Right atrium auricular region (tissue), 2 donors: Measurements from ENCODE around the gene RESF1. TPM values are rescaled to one million over a fixed set of nuclear protein-coding genes. Genes with fewer than 3 reads are reported as not detected.

Experiments
- DNase-seq: peaks from one replicate; pipeline ENCODE4 v3.0.0-alpha.2; 2019; ENCODE audit warnings: low spot score
- H3K27ac ChIP-seq, 2 donors: fragments of 200-600 bp; sonication (generic); 1 replicate in 1 of 2; 2 replicates in 1 of 2; pipeline ENCODE4 v1.5.1; 2016 to 2019
- H3K27me3 ChIP-seq, 2 donors: fragments of 200-600 bp; sonication (generic); one replicate each; pipeline versions ENCODE4 v1.5.1 to v1.6.0; 2017 to 2019
- H3K36me3 ChIP-seq: fragments of 200-600 bp; sonication (generic); one replicate; pipeline ENCODE4 v1.5.1; 2016
- H3K4me1 ChIP-seq, 2 donors: fragments of 200-600 bp; sonication (generic); one replicate each; pipeline versions ENCODE4 v1.5.1 to v1.6.0; 2017 to 2019
- H3K4me3 ChIP-seq, 2 donors: fragments of 200-600 bp; sonication (generic); 1 replicate in 1 of 2; 2 replicates in 1 of 2; pipeline ENCODE4 v1.5.1; 2017 to 2019; ENCODE audit warnings: mild to moderate bottlenecking in 1 of 2, moderate library complexity in 1 of 2
- H3K9me3 ChIP-seq, 2 donors: fragments of 200-600 bp; sonication (generic); one replicate each; pipeline ENCODE4 v1.5.1; 2019
- total RNA-seq, 2 donors: library from RNA; depleted of rRNA; stranded (reverse); fragments of >200 nt; gene quantifications; one replicate each; pipeline ENCODE4 v1.1.0, GENCODE V29; 2016
- TF ChIP-seq, protein P1 (sequence below), 2 donors: fragments of 200-600 bp; sonication (generic); IDR thresholded peaks; one replicate each; pipeline ENCODE4 v1.5.1; 2019; ENCODE audit warnings: antibody characterized with exemption in 2 of 2

The RESF1 gene
- total RNA-seq, 2 donors from 2014 or later: 20.7 to 31.5 TPM

DNA sequence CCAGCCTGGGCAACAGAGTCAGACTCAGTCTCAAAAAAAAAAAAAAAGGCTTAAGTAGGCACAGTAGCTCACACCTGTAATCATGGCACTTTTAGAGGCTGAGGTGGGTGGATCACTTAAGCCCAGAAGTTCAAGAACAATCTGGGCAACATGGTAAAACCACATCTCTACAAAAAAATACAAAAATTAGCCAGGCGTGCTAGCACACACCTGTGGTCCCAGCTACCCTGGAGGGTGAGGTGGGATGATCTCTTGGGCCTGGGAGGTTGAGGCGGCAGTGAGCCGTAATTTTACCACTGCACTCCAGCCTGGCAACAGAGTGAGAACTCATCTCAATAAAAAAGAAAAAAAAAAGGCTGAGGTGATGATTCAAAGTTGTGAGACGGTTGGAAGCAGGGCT is 9.1 kb upstream of the RESF1 start:
- Histone ChIP-seq H3K9me3 (peaks cover 0 to 3% of the 10 kb centered on the region in 2 donors), H3K36me3 (no peaks in the 10 kb centered on the region), H3K27ac (no peak overlapping the region), H3K4me3 (no peak overlapping the region), H3K27me3 (no peaks in the 10 kb centered on the region), H3K4me1 (no peaks in the 10 kb centered on the region)
- no peak for DNase-seq
- TF ChIP-seq, protein P1, sequence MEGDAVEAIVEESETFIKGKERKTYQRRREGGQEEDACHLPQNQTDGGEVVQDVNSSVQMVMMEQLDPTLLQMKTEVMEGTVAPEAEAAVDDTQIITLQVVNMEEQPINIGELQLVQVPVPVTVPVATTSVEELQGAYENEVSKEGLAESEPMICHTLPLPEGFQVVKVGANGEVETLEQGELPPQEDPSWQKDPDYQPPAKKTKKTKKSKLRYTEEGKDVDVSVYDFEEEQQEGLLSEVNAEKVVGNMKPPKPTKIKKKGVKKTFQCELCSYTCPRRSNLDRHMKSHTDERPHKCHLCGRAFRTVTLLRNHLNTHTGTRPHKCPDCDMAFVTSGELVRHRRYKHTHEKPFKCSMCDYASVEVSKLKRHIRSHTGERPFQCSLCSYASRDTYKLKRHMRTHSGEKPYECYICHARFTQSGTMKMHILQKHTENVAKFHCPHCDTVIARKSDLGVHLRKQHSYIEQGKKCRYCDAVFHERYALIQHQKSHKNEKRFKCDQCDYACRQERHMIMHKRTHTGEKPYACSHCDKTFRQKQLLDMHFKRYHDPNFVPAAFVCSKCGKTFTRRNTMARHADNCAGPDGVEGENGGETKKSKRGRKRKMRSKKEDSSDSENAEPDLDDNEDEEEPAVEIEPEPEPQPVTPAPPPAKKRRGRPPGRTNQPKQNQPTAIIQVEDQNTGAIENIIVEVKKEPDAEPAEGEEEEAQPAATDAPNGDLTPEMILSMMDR (IDR thresholded peaks at IDR 0.05): no peak

DNA sequence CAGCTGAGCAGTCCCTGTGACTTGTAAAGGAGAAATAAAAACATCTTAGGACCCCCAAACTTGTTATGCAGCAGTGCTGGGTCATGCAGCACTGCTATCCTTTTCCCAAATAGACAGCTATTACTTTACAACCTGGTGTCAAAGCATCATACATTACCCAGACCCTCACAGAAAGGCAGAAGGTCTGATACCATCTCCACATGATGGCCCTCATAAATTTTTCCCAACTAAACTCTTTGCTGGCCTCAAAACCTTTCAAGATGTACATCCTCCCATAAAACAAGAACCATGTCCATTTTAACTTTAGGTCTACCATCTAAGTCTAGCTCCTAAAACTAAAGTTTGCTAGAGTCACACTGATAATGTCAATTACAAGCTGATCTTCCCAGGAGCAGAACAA is 8.7 kb upstream of the RESF1 start:
- TF ChIP-seq, protein P1 (IDR thresholded peaks at IDR 0.05): no peak
- no peaks in the 10 kb centered on the region for H3K4me1 ChIP-seq
- no peak overlapping the region for H3K4me3 ChIP-seq
- no peaks in the 10 kb centered on the region for H3K27me3 ChIP-seq
- H3K9me3 ChIP-seq: peaks cover 0 to 3% of the 10 kb centered on the region in 2 donors
- no peak for DNase-seq
- no peaks in the 10 kb centered on the region for H3K36me3 ChIP-seq
- H3K27ac ChIP-seq: no peak overlapping the region

DNA sequence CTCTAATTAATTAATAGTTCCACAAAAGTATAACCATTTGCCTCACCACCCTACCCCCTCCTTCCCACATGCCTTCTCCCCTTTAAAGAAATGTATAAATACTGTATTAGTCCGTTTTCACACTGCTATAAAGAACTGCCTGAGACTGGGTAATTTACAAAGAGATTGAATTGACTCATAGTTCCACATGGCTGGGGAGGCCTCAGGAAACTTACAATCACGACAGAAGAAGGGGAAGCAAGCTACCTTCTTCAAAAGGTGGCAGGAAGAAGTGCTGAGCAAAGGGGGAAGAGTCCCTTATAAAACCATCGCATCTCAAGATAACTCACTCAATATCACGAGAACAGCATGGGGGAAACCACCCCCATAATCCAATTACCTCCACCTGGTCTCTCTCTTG is 8.2 kb upstream of the RESF1 start:
- Histone ChIP-seq H3K36me3 (no peaks in the 10 kb centered on the region), H3K9me3 (peaks cover 0 to 3% of the 10 kb centered on the region in 2 donors), H3K27ac (no peak overlapping the region), H3K4me3 (no peak overlapping the region), H3K4me1 (no peaks in the 10 kb centered on the region), H3K27me3 (no peaks in the 10 kb centered on the region)
- TF ChIP-seq, protein P1 (IDR thresholded peaks at IDR 0.05): no peak
- DNase-seq: no peak

DNA sequence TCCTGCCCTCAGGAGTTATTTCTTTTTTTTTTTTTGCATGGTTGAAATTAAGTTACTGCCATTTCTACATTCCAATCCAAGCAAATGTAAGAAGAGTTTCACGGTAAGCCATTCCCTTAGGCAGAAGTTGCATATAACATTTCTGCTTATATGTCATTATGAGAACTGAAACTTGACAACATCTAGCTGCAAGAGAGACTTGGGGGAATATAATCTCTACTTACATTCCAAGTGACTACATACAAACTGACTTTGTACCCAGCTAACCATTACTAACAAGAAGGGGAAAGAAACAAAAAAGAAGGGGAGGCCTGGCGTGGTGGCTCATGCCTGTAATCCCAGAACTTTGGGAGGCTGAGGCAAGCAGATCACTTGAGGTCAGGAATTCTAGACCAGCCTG is 7.3 kb upstream of the RESF1 start:
- DNase-seq: no peak
- Histone ChIP-seq H3K36me3 (no peaks in the 10 kb centered on the region), H3K4me1 (no peaks in the 10 kb centered on the region), H3K9me3 (peaks cover 0 to 3% of the 10 kb centered on the region in 2 donors), H3K27ac (no peak overlapping the region), H3K27me3 (no peaks in the 10 kb centered on the region), H3K4me3 (no peak overlapping the region)
- TF ChIP-seq, protein P1 (IDR thresholded peaks at IDR 0.05): no peak

DNA sequence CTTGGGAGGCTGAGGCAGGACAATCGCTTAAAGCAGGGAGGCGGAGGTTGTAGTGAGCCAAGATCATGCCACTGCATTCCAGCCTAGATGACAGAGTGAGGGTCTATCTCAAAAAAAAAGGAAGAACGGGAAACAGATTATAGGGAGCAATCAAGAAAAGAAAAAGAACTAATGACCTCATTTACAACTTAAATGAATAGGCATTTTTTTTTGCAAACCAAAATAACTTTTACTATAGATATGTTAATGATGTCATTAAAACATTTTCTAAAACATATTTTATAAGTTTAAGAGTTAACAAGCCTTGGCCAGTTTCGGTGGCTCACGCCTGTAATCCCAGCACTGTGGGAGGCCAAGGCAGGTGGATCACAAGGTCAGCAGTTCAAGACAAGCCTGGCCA is 6.8 kb upstream of the RESF1 start:
- Histone ChIP-seq H3K9me3 (peaks cover 0 to 3% of the 10 kb centered on the region in 2 donors), H3K36me3 (no peaks in the 10 kb centered on the region), H3K4me3 (no peak overlapping the region), H3K27me3 (no peaks in the 10 kb centered on the region), H3K4me1 (no peaks in the 10 kb centered on the region), H3K27ac (no peak overlapping the region)
- DNase-seq: no peak
- TF ChIP-seq, protein P1 (IDR thresholded peaks at IDR 0.05): no peak
